Prostate gland (tissue), 2 donors: ENCODE results near the gene ADAMTSL1.

Experiments used
- CTCF ChIP-seq, 4 experiments: fragments of 200-600 bp in 2 of 4; fragments of 450-650 bp in 2 of 4; sonication (generic) in 2 of 4; IDR thresholded peaks; 1 replicate in 3 of 4; 2 replicates in 1 of 4; pipeline ENCODE4 v1.5.1; 2016 to 2019; ENCODE audit warnings: antibody characterized with exemption in 4 of 4, mild to moderate bottlenecking in 2 of 4, moderate library complexity in 2 of 4
- POLR2A ChIP-seq: fragments of 450-650 bp; IDR thresholded peaks from one replicate; pipeline ENCODE4 v1.6.1; 2016; ENCODE audit warnings: antibody characterized with exemption, mild to moderate bottlenecking
- POLR2AphosphoS5 ChIP-seq: sonication (generic); formaldehyde crosslinking; IDR thresholded peaks from one replicate; pipeline ENCODE4 v1.6.1; 2017; ENCODE audit warnings: antibody characterized with exemption

GRCh38 chr9:18665947-18666346 is 192.0 kb downstream of the ADAMTSL1 start:
- TF ChIP-seq CTCF (IDR thresholded peaks at IDR 0.05) (no peak), POLR2A (no peak), POLR2AphosphoS5 (no peak)
